Activated T-helper 2 cell treated with anti-CD3 and anti-CD28 coated beads, Interferon-gamma antibody, Interleukin-2, Interleukin-4, amounts not matched to agents 10 μg/mL and 5 μg/mL and 100 μg/mL, durations not matched to agents 14 hours and 24 hours and 36 hours (primary cell): ENCODE results near the gene MAPKAPK3. TPM values are rescaled to one million over a fixed set of nuclear protein-coding genes. Genes with fewer than 3 reads are reported as not detected.
A peak's percentile ranks its signal among the peaks of the same experiment; 100 is the strongest.

Source experiments
- DNase-seq: peaks from one replicate; pipeline ENCODE4 v3.0.0; 2021; ENCODE audit warnings: low spot score
- H3K27ac Mint-ChIP-seq: one replicate; pipeline ENCODE4 v1.8.0; 2021; ENCODE audit warnings: mixed read lengths
- H3K27me3 Mint-ChIP-seq: one replicate; pipeline ENCODE4 v1.8.0; 2021; ENCODE audit warnings: low read depth, mixed read lengths
- H3K36me3 Mint-ChIP-seq: one replicate; pipeline ENCODE4 v1.8.0; 2021; ENCODE audit warnings: low read depth, mixed read lengths
- H3K4me1 Mint-ChIP-seq: one replicate; pipeline ENCODE4 v1.8.0; 2021; ENCODE audit warnings: low read depth, mixed read lengths
- H3K4me3 Mint-ChIP-seq: one replicate; pipeline ENCODE4 v1.8.0; 2021; ENCODE audit warnings: low read depth, mild to moderate bottlenecking, moderate library complexity, mixed read lengths
- H3K9me3 Mint-ChIP-seq: one replicate; pipeline ENCODE4 v1.8.0; 2021; ENCODE audit warnings: mixed read lengths
- intact Hi-C: fragments of 100-400 bp; cut with micrococcal nuclease; formaldehyde crosslinking; loops from one replicate; pipeline ENCODE4 v1.15.1; 2023
- total RNA-seq: library from RNA; stranded (reverse); gene quantifications from 2 replicates; pipeline ENCODE4 v1.2.3, GENCODE V29; 2022

Gene MAPKAPK3
- total RNA-seq, 1 donor from 2014 or later = 190 TPM

DNA sequence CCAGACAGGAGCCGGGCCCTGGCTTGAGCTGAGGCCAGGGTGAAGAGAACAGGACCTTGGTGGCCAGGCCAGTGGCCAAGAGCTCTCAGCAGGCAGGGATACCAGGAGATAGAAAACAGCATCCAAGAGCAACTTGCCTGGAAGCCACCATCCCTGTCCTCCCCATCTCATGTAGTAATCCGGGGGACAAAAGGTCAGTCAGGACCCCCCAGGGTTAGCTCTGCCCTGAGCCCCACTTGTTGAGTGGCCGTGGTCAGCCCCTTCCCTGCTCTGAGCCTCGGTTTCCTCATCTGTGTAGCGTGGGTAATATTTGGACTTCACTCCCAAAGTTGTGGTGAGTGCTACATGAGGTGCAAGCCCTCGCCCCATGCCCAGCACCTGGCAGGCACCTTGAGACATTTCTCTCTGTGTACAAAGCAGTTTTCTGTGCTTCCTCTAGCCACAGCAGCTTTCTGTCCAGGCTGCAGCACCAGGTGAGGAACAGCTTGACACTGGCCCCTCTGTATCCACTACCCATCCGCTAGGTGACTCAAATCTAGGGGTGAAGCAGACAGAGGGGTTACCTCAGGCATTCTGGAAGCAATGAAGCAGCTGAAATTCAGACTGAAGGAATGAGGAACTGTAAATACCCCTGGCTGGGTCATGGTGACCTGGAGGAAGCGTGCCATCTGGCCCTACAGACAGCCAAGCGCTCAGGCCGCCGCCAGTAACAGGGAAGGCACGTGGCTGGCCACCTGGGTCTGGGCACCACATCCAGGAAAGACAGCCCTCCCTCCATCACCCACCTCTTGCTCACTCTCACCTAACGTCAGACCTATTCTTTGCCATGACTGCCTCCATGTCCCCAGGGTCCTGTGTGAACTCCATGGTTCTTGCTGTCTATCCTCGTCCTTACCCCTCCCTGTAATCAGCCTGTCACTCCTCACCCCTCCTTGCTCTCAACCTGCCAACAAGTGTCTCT is 12.0 kb upstream of the MAPKAPK3 start:
- Mint-ChIP-seq H3K9me3 (no peaks in the 10 kb centered on the region), H3K36me3 (peaks cover 88% of the 10 kb centered on the region), H3K4me3 (peak overlapping the region; percentile 95), H3K27me3 (no peaks in the 10 kb centered on the region), H3K4me1 (peaks cover 62% of the 10 kb centered on the region), H3K27ac (peak overlapping the region; percentile 100)
- DNase-seq = no peak
- intact Hi-C loops = loop anchor here (5.0 kb wide), 2 partner anchors 268 to 368 kb away; partner anchors contain the start of gene GNAI2

DNA sequence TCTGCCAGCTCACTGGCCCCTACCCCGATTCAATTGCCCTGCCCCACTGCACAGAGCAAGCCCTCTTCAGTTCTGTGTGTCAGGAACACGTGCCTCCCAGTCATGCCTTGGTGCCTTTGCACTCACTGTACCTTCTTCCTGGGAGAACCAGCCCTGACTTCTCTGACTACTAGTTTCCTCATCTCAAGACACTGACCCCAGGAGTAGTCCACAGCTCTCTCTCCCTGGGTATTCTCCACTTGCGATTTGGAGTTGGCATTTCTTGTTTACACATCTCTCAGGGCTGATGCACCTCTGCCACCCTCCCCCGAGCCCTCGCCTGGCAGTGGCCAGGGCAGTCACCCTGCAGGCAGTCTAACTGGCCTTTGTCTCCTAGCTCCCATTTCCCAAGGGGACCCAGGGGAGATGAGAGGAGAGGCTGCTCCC is 11.0 kb upstream of the MAPKAPK3 start:
- Mint-ChIP-seq H3K27ac (peak overlapping the region; percentile 100), H3K27me3 (no peaks in the 10 kb centered on the region), H3K4me1 (peaks cover 52% of the 10 kb centered on the region), H3K4me3 (peak overlapping the region; percentile 95), H3K36me3 (peaks cover 92% of the 10 kb centered on the region), H3K9me3 (no peaks in the 10 kb centered on the region)
- intact Hi-C loops = no loop called here
- DNase-seq = no peak

DNA sequence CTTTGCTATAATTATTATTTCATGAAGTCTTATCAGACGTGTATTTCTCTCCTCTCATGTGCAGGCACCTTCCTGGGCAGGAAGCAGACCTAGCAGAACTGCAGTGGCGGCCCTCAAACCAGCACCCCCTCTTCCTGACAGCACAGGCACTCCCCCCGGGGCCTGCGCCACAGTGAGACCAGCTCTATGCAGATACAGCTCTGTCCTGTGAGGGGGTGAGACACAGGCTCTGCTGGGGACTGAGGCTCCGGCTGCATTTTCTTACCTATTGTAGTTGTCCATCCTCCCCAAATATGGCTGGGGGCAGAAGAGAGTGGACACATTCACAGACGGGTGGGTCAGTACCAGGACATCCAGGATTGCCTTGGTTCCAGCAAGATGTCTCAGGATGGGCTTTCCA is 10.4 kb upstream of the MAPKAPK3 start:
- Mint-ChIP-seq H3K4me3 (peak overlapping the region; percentile 95), H3K27me3 (no peaks in the 10 kb centered on the region), H3K27ac (peak overlapping the region; percentile 100), H3K4me1 (peaks cover 45% of the 10 kb centered on the region), H3K36me3 (peaks cover 95% of the 10 kb centered on the region), H3K9me3 (no peaks in the 10 kb centered on the region)
- intact Hi-C loops = no loop called here
- no peak for DNase-seq

DNA sequence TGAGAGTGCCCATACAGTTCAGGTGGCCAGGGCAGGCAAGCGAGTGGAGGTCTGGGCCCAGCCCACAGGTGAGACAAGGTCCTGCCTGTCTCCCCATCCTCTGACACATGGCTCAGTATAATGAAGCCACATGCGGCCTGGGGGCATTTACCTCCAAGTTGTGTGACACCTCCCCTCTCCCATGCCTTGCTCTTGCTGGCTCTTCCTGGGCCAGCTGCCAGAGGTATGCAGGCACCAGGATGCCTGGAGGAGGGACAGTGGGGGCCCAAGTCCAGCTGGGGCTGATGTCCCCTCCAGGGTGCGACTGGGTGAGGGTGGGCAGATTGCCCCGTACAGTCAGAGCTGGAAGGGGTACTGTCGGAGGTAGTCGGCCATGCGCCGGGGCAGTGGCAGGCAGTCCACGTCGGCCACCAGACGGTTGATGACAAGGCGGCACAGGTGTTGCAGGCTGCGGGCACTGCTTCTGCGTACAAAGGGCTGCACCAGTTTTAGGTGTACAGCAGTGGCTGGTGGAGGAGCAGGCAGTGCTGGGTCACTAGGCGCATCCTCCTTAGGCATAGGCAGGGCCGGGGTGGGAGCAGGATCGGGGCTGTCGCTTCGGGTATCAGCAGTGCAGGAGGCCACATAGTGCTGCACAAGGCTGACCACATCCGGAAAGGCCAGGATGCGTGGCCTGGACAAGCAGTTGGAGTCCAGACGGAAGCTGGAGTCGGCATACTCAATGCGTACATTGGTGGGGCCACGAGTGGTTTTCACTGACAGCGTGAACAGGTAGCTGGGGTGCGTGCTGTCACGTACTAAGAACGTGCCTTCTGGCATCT is 9.5 kb upstream of the MAPKAPK3 start:
- Mint-ChIP-seq H3K27me3 (no peaks in the 10 kb centered on the region), H3K9me3 (no peaks in the 10 kb centered on the region), H3K27ac (peak overlapping the region; percentile 100), H3K36me3 (peaks cover 98% of the 10 kb centered on the region), H3K4me1 (peaks cover 37% of the 10 kb centered on the region), H3K4me3 (peak overlapping the region; percentile 95)
- DNase-seq = no peak
- intact Hi-C loops = no loop called here

DNA sequence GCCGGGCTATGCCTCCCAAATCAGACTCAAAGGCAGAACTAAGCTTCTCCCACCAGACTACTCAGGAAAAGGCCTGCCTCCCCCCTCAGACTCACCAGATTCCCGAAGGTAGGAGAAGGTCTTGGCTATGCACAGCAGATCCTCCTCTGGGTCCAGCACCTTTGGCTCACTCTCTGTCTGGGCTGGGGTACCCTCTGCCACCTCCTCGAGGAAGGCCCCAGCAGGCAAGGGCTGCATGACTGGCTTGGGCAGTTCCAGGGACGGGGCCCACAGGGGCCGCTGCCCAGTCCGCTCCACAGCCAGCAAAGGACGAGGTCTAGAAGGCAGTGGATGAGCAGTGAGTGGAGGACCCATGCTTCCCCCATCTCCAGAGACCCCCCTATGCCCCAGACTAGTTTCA is 8.7 kb upstream of the MAPKAPK3 start:
- intact Hi-C loops = no loop called here
- DNase-seq = no peak
- peak overlapping the region; percentile 95 for H3K4me3 Mint-ChIP-seq
- H3K27me3 Mint-ChIP-seq = no peaks in the 10 kb centered on the region
- H3K4me1 Mint-ChIP-seq = peaks cover 29% of the 10 kb centered on the region
- peak overlapping the region; percentile 100 for H3K27ac Mint-ChIP-seq
- peaks cover 97% of the 10 kb centered on the region for H3K36me3 Mint-ChIP-seq
- no peaks in the 10 kb centered on the region for H3K9me3 Mint-ChIP-seq

DNA sequence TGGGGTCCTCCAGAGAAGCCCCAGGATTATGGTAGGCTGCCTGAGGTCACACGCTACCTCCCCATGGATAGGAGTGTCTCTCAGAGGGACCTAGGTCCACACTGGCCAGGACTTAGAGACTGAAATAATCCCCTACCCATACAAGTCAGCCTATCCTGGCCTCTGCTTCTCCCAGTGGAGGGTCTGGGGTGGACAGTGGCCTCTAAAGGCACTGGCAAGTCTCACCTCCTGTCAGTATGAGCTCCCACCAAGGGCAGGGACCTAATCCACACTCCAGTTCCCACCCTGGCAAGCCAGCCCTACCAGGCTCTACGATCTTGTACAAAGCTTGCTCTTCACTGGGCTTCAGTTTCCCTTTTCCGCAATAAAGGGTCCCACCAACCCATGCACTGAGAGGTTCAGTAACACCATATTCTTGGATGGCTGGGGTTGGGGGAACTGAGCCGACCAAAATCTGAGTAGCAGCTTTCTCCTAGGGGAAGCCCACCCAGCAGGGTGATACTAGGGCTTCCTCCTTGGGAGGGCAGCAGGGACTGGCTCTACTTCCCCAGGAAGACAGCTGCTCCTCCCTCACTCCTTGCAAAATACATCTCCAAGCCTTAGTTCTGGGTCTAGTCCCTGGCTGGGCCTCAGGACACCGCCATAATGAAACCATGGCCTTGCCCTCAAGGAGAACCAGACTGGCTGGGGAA is 7.7 kb upstream of the MAPKAPK3 start:
- Mint-ChIP-seq H3K27me3 (no peaks in the 10 kb centered on the region), H3K36me3 (peaks cover 96% of the 10 kb centered on the region), H3K27ac (peak overlapping the region; percentile 100), H3K4me3 (peak overlapping the region; percentile 95), H3K4me1 (peaks cover 27% of the 10 kb centered on the region), H3K9me3 (no peaks in the 10 kb centered on the region)
- no peak for DNase-seq
- intact Hi-C loops = no loop called here

DNA sequence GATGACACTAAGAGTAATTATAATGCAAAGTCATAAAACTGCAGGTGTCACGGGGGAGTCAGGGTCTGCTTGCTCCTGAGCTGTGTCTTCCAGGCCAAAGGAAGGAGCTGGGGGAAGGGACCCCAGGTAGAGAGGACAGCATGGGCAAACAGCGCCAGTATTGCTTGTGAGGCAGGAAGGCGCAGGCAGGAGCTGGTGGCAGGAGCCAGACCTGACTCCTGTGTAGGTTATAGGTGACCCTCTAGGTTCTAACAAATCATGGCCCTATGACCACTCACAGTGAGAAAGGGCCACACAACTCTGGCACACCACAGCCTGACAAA is 7.2 kb upstream of the MAPKAPK3 start:
- Mint-ChIP-seq H3K27ac (peak overlapping the region; percentile 100), H3K4me3 (peak overlapping the region; percentile 95), H3K9me3 (no peaks in the 10 kb centered on the region), H3K27me3 (no peaks in the 10 kb centered on the region), H3K4me1 (peaks cover 27% of the 10 kb centered on the region), H3K36me3 (peaks cover 96% of the 10 kb centered on the region)
- intact Hi-C loops = loop anchor here (5.0 to 10.0 kb wide), 2 partner anchors 888 to 1075 kb away; no protein-coding TSS in a partner anchor
- DNase-seq = no peak

DNA sequence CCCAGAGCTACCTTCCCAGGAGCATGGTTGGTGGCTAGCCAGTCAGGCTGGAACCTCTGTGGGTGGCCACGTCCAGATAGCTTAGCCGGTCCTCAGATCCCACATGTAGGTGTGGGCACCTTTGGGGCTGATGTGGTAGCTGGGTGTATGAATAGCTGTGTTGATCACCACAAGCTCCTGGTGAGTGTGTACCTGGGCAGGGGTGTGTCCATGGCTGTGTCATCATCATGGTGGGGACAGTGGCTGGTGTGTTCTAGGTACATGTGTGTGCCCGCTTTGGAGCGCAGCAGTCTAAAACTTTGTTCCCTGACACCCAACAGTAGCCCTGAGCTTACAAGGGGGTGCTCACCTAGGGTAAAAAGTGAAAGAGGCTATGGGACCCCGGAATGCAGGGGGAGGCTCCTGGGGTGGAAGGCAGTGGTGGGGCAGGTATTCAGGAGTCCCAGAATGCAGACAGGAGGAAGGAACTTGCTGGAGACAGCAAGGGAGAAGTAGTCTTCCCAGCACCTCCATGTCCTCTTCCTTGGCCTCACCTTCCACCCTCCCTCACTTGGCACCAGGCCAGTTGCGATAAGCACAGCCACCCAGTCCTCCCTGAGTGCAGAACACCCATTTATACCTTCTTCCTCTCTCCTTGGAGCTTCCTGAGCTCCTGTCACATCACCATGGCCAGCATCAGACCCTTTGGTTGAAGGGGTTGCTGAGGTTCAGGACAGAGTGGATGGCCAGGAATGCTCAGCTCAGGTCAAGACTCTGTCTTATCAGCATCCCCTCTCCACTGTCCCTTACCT is 6.6 kb upstream of the MAPKAPK3 start:
- intact Hi-C loops = loop anchor here (5.0 to 10.0 kb wide), 2 partner anchors 887 to 1074 kb away; no protein-coding TSS in a partner anchor
- peaks cover 94% of the 10 kb centered on the region for H3K36me3 Mint-ChIP-seq
- H3K4me3 Mint-ChIP-seq = peak overlapping the region; percentile 95
- no peaks in the 10 kb centered on the region for H3K27me3 Mint-ChIP-seq
- H3K27ac Mint-ChIP-seq = peak overlapping the region; percentile 100
- no peaks in the 10 kb centered on the region for H3K9me3 Mint-ChIP-seq
- H3K4me1 Mint-ChIP-seq = peaks cover 25% of the 10 kb centered on the region
- DNase-seq = no peak

DNA sequence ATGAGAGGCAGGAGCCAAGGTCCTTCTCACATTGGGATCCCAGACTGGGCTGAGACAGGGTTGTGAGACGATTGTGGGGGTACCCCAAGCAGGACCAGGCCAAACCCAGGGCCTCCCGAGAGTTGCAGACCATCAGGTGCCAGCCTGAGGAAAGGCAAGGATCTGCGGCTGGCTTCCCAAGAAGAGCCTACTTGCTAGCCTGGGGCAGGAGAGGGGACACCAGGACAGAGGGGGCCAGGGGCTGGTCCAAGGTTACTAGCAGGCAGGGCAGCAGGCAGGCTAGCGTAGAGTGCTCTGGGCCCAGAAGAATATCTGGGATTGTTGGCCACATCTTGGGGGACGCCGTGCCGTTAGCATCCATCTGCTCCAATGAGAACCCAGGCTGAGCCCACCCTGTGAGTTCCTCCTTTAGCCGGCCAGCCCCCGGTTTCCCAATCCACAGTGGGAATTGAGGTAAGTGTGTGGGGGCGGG is 5.9 kb upstream of the MAPKAPK3 start:
- no peak for DNase-seq
- Mint-ChIP-seq H3K36me3 (peaks cover 93% of the 10 kb centered on the region), H3K27me3 (no peaks in the 10 kb centered on the region), H3K4me3 (peak overlapping the region; percentile 95), H3K27ac (peak overlapping the region; percentile 100), H3K4me1 (peaks cover 25% of the 10 kb centered on the region), H3K9me3 (no peaks in the 10 kb centered on the region)
- intact Hi-C loops = loop anchor here (1.0 to 10.0 kb wide), 3 partner anchors 21 to 1074 kb away; no protein-coding TSS in a partner anchor

DNA sequence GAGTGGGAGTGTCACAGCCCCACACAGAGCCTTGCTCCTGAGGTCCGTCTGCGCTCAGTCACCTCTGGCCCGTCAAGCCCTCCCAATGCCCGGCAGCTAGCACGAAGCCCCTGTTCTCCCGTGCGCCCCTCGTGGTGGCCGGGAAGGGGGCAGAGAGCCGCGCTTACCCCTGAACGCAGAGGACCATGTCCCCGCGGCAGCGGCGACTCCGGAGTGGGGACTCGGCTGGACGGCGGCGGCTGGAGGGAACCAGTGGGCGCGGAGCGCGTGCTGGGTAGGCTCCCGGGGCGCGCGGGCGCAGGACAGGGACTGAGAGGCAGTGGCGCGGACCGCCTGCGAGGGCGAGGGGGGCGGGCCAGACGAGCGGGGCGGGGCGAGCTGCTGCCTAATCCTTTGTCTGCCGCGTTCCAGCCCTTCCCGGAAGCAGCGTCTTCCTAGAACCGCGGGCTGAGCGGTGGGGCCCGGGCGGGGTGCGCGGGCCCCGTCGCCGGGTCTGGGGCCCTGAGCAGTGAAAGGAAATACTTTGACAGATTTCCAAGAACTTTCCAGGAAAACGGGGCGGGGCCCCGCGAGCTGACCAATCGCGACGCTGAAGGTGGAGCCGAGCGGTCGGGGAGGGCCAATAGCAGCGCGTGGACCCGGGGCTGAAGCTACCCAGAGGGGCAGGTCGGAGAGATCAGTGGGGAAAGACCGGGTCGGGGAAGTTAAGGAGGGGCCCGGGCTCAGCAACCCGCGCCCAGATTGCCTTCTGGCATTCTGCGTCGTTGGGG is 5.3 kb upstream of the MAPKAPK3 start, which contains the start of gene CISH:
CISH (minus strand) TSS at position 311 of the 770 bp plus-strand sequence; CDS start at position 187, 124 bp downstream.
- intact Hi-C loops = loop anchor here (1.0 to 10.0 kb wide), 5 partner anchors 10 to 1073 kb away; partner anchors contain the start of gene MANF
- H3K9me3 Mint-ChIP-seq = no peaks in the 10 kb centered on the region

More for the DNA sequence above, 5.3 kb upstream of the MAPKAPK3 start, which contains the start of gene CISH:
- peaks cover 29% of the 10 kb centered on the region for H3K4me1 Mint-ChIP-seq
- H3K36me3 Mint-ChIP-seq = peaks cover 92% of the 10 kb centered on the region
- H3K27me3 Mint-ChIP-seq = no peaks in the 10 kb centered on the region
- DNase-seq = peak; percentile 99
- H3K27ac Mint-ChIP-seq = peak within 1 kb of the TSS; percentile 100
- H3K4me3 Mint-ChIP-seq = peak within 1 kb of the TSS; percentile 95
